ENCODE results near the gene VAT1L. TPM values are rescaled to one million over a fixed set of nuclear protein-coding genes. Genes with fewer than 3 reads are reported as not detected.

VAT1L gene
- total and polyA plus RNA-seq, 10 of the 15 experiments (the other 5 are each of a cell fraction or from before 2014, with no cell fraction given) = 0.06 to 0.18 (median 0.10) TPM; not detected in 5

DNA sequence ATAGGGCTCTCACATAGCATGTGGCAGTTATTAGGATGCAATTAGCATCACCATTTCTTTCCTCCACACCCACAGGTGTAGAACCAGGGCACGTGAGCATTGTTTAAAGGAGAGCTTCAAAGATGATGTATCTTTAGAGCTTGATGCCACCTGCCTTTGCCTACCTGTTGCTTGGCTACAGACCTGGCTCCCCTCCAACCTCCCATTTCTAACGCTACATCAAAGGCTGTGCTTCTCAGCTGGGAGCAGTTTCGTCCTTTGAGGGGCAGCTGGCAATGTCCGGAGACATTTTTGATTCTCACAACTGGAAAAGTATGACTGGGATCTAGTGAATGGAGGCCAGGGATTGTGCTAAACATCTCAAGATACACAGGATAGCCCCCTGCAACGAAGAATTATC, 155.4 kb downstream of the VAT1L start:
- H3K9ac ChIP-seq (ENCODE audit: control insufficient read depth, insufficient read depth, low read length) = no peak overlapping the region
- H2AFZ ChIP-seq (ENCODE audit: control insufficient read depth, low read depth, low read length) = no peak overlapping the region
- FAIRE-seq = no peak
- H4K20me1 ChIP-seq (ENCODE audit: control insufficient read depth, insufficient read depth) = no peaks in the 10 kb centered on the region
- H3K4me3 ChIP-seq = no peak overlapping the region
- RAD21 ChIA-PET (ENCODE audit: unreplicated experiment) = no interaction called here
- CTCF ChIA-PET = no interaction called here
- SMC1A ChIA-PET (ENCODE audit: uncharacterized antibody, unreplicated experiment) = no interaction called here
- DNase-seq (ENCODE audit: low read depth, low spot score) = no peak
- TF ChIP-seq, protein P1, sequence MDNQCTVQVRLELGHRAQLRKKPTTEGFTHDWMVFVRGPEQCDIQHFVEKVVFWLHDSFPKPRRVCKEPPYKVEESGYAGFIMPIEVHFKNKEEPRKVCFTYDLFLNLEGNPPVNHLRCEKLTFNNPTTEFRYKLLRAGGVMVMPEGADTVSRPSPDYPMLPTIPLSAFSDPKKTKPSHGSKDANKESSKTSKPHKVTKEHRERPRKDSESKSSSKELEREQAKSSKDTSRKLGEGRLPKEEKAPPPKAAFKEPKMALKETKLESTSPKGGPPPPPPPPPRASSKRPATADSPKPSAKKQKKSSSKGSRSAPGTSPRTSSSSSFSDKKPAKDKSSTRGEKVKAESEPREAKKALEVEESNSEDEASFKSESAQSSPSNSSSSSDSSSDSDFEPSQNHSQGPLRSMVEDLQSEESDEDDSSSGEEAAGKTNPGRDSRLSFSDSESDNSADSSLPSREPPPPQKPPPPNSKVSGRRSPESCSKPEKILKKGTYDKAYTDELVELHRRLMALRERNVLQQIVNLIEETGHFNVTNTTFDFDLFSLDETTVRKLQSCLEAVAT (IDR thresholded peaks at IDR 0.05) = no peak
- TF ChIP-seq MYB (IDR thresholded peaks at IDR 0.05; ENCODE audit: borderline replicate concordance, low read depth, low read length) (no peak), NFYA (IDR thresholded peaks at IDR 0.05; ENCODE audit: borderline replicate concordance, low read depth, low read length) (no peak), SREBF1 (IDR thresholded peaks at IDR 0.05; ENCODE audit: low read length) (no peak), KAT2A (conservative IDR thresholded peaks at IDR 0.05; ENCODE audit: control insufficient read depth, low read depth, low read length) (no peak)
- H3K79me2 ChIP-seq (ENCODE audit: control insufficient read depth, insufficient read depth, low read length) = no peaks in the 10 kb centered on the region
- no peaks in the 10 kb centered on the region for H3K4me1 ChIP-seq (ENCODE audit: control insufficient read depth, insufficient read depth, low read length)
- BruUV-seq (replicated peaks) = no TSS peak
- intact Hi-C loops (cut with micrococcal nuclease; ENCODE audit: unreplicated experiment) (no loop called here), in situ Hi-C loops (cut with MboI) (no loop called here)
- ATAC-seq = no peak
- no peak overlapping the region for H3K4me2 ChIP-seq (ENCODE audit: control insufficient read depth, insufficient read depth)
- no peaks in the 10 kb centered on the region for H3K36me3 ChIP-seq (ENCODE audit: control insufficient read depth in 2 of 2, insufficient read depth in 2 of 2, low read length in 1 of 2)
- H3K27me3 ChIP-seq (replicated peaks in 1 of 2; ENCODE audit: control insufficient read depth in 2 of 2, insufficient read depth in 2 of 2, low read length in 1 of 2) = no peaks in the 10 kb centered on the region
- H3K27ac ChIP-seq (ENCODE audit: control insufficient read depth, insufficient read depth) = no peak overlapping the region
- POLR2A ChIA-PET = interaction anchor here (1.1 kb wide), 1 partner anchor 13 kb away, joined by 4 read pairs; no protein-coding TSS in a partner anchor
- 27% methylated on average over 5 of the region's 5 CpGs for WGBS (ENCODE audit: insufficient coverage, insufficient replicate concordance, low lambda C conversion rate, missing lambda C conversion rate)
- no peaks in the 10 kb centered on the region; the same call in 2 of the 3 replicates for H3K9me3 ChIP-seq (replicated peaks; ENCODE audit: control insufficient read depth, insufficient read depth, low read length)

DNA sequence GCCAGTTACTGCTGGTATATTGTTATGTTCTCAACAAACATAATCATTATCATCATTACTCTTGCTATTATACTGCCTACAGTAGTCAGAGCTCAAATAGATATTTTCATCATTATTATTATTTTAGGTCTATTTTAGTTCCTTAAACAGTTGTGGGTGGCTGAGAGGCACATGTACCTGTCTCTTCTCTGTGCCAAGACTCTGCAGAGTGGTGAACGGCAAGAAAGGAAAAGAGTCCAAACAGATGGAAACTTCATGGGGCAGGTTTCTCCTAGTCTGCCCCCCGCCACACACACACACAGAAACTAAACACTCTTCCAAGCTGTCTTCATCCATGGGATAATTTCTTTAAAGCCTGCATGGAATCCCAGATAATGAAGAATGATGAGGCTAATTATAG, 156.3 kb downstream of the VAT1L start:
- Histone ChIP-seq H2AFZ (ENCODE audit: control insufficient read depth, low read depth, low read length) (no peak overlapping the region), H3K27ac (ENCODE audit: control insufficient read depth, insufficient read depth) (no peak overlapping the region), H3K4me3 (no peak overlapping the region), H3K27me3 (replicated peaks in 1 of 2; ENCODE audit: control insufficient read depth in 2 of 2, insufficient read depth in 2 of 2, low read length in 1 of 2) (no peaks in the 10 kb centered on the region), H4K20me1 (ENCODE audit: control insufficient read depth, insufficient read depth) (no peaks in the 10 kb centered on the region), H3K9me3 (replicated peaks; ENCODE audit: control insufficient read depth, insufficient read depth, low read length) (no peaks in the 10 kb centered on the region; the same call in 2 of the 3 replicates), H3K9ac (ENCODE audit: control insufficient read depth, insufficient read depth, low read length) (no peak overlapping the region), H3K4me1 (ENCODE audit: control insufficient read depth, insufficient read depth, low read length) (no peaks in the 10 kb centered on the region), H3K79me2 (ENCODE audit: control insufficient read depth, insufficient read depth, low read length) (no peaks in the 10 kb centered on the region), H3K36me3 (ENCODE audit: control insufficient read depth in 2 of 2, insufficient read depth in 2 of 2, low read length in 1 of 2) (no peaks in the 10 kb centered on the region), H3K4me2 (ENCODE audit: control insufficient read depth, insufficient read depth) (no peak overlapping the region)
- ChIA-PET POLR2A (no interaction called here), SMC1A (ENCODE audit: uncharacterized antibody, unreplicated experiment) (no interaction called here), CTCF (interaction anchor here (0.6 kb wide), 1 partner anchor 208 kb away, joined by 3 read pairs; no protein-coding TSS in a partner anchor), RAD21 (ENCODE audit: unreplicated experiment) (interaction anchor here (1.0 kb wide), 1 partner anchor 26 kb away, joined by 4 read pairs; no protein-coding TSS in a partner anchor)
- DNase-seq (ENCODE audit: low read depth, low spot score) = no peak
- FAIRE-seq = no peak
- in situ Hi-C loops (cut with MboI) (no loop called here), intact Hi-C loops (cut with micrococcal nuclease; ENCODE audit: unreplicated experiment) (no loop called here)
- 40% methylated on average over 2 of the region's 2 CpGs for WGBS (ENCODE audit: insufficient coverage, insufficient replicate concordance, low lambda C conversion rate, missing lambda C conversion rate)
- no TSS peak for BruUV-seq (replicated peaks)
- ATAC-seq = no peak
- TF ChIP-seq ZNF207 (IDR thresholded peaks at IDR 0.05; ENCODE audit: borderline replicate concordance) = no peak
- TF ChIP-seq RBBP5 (conservative IDR thresholded peaks at IDR 0.05) = no peak
- TF ChIP-seq EP300 (IDR thresholded peaks at IDR 0.05; ENCODE audit: borderline replicate concordance in 1 of 2, control insufficient read depth in 1 of 2, low read depth in 2 of 2, low read length in 2 of 2) = no peak
- no peak for TF ChIP-seq YY1 (IDR thresholded peaks at IDR 0.05; ENCODE audit: low read depth, low read length)
- no peak for TF ChIP-seq SPI1 (IDR thresholded peaks at IDR 0.05; ENCODE audit: borderline replicate concordance, insufficient read depth, low read depth, low read length)
- TF ChIP-seq STAT1 (conservative IDR thresholded peaks at IDR 0.05) = no peak
- no peak for TF ChIP-seq ASH2L (IDR thresholded peaks at IDR 0.05; ENCODE audit: borderline replicate concordance, low read depth)
- no peak for TF ChIP-seq KAT2A (conservative IDR thresholded peaks at IDR 0.05; ENCODE audit: control insufficient read depth, low read depth, low read length)
- TF ChIP-seq NR2C1 (IDR thresholded peaks at IDR 0.05) = no peak
- no peak for TF ChIP-seq ZNF24 (IDR thresholded peaks at IDR 0.05)
- no peak for TF ChIP-seq RB1 (IDR thresholded peaks at IDR 0.05; ENCODE audit: borderline replicate concordance)
